ENCODE results near the gene CHMP3. TPM values are rescaled to one million over a fixed set of nuclear protein-coding genes. Genes with fewer than 3 reads are reported as not detected.

Gene CHMP3
- total RNA-seq, 4 donors from 2014 or later, result 104 to 139 (median 122) TPM

GRCh38 chr2:86525421-86526340 lies 37.6 kb downstream of the CHMP3 start:
- H3K27ac ChIP-seq, result no peak overlapping the region
- TF ChIP-seq POLR2A (IDR thresholded peaks at IDR 0.05) (no peak), CTCF (IDR thresholded peaks at IDR 0.05) (no peak)
- H3K4me3 ChIP-seq, result no peak overlapping the region
- H3K36me3 ChIP-seq, result peaks cover 0 to 19% (median 0%) of the 10 kb centered on the region in 3 donors
- no peak for DNase-seq
- no peaks in the 10 kb centered on the region for H3K4me1 ChIP-seq
- no peaks in the 10 kb centered on the region for H3K9me3 ChIP-seq
- no peaks in the 10 kb centered on the region for H3K27me3 ChIP-seq

GRCh38 chr2:86523491-86523890 lies 39.8 kb downstream of the CHMP3 start:
- Histone ChIP-seq H3K9me3 (no peaks in the 10 kb centered on the region), H3K27ac (no peak overlapping the region), H3K4me1 (no peaks in the 10 kb centered on the region), H3K4me3 (no peak overlapping the region), H3K27me3 (no peaks in the 10 kb centered on the region), H3K36me3 (peaks cover 0 to 12% (median 0%) of the 10 kb centered on the region in 3 donors)
- TF ChIP-seq POLR2A (IDR thresholded peaks at IDR 0.05), result no peak
- TF ChIP-seq CTCF (IDR thresholded peaks at IDR 0.05), result no peak
- no peak for DNase-seq

- Histone ChIP-seq H3K27me3 (no peaks in the 10 kb centered on the region), H3K4me3 (no peak overlapping the region), H3K27ac (no peak overlapping the region), H3K4me1 (no peaks in the 10 kb centered on the region), H3K9me3 (no peaks in the 10 kb centered on the region), H3K36me3 (peaks cover 0 to 6% (median 0%) of the 10 kb centered on the region in 3 donors)
- TF ChIP-seq CTCF (IDR thresholded peaks at IDR 0.05), result no peak
- TF ChIP-seq POLR2A (IDR thresholded peaks at IDR 0.05), result no peak
- DNase-seq, result no peak
Measured at GRCh38 chr2:86522711-86523110, 40.5 kb downstream of the CHMP3 start.

GRCh38 chr2:86521922-86522321 lies 41.3 kb downstream of the CHMP3 start:
- no peaks in the 10 kb centered on the region for H3K4me1 ChIP-seq
- no peak for TF ChIP-seq POLR2A (IDR thresholded peaks at IDR 0.05)
- TF ChIP-seq CTCF (IDR thresholded peaks at IDR 0.05), result no peak
- H3K27ac ChIP-seq, result no peak overlapping the region
- H3K4me3 ChIP-seq, result no peak overlapping the region
- no peak for DNase-seq
- no peaks in the 10 kb centered on the region for H3K27me3 ChIP-seq
- no peaks in the 10 kb centered on the region for H3K9me3 ChIP-seq
- peaks cover 0 to 4% (median 0%) of the 10 kb centered on the region in 3 donors for H3K36me3 ChIP-seq

- DNase-seq, result no peak
- H3K9me3 ChIP-seq, result no peaks in the 10 kb centered on the region
Measured at GRCh38 chr2:86520153-86520552, 43.1 kb downstream of the CHMP3 start.

More at GRCh38 chr2:86520153-86520552, 43.1 kb downstream of the CHMP3 start:
- TF ChIP-seq POLR2A (IDR thresholded peaks at IDR 0.05) (no peak), CTCF (IDR thresholded peaks at IDR 0.05) (no peak)
- no peak overlapping the region for H3K27ac ChIP-seq
- H3K4me3 ChIP-seq, result no peak overlapping the region
- no peaks in the 10 kb centered on the region for H3K4me1 ChIP-seq
- H3K27me3 ChIP-seq, result no peaks in the 10 kb centered on the region
- no peaks in the 10 kb centered on the region for H3K36me3 ChIP-seq

Measured in Peyer's patch (tissue), 4 donors.